Bone marrow (tissue), 2 donors: ENCODE results near the gene EIF5A.

ENCODE experiments used
- DNase-seq, 2 donors: peaks; one replicate each; lab custom pipeline; 2025; lab: John Stamatoyannopoulos, UW

EIF5A gene

DNA sequence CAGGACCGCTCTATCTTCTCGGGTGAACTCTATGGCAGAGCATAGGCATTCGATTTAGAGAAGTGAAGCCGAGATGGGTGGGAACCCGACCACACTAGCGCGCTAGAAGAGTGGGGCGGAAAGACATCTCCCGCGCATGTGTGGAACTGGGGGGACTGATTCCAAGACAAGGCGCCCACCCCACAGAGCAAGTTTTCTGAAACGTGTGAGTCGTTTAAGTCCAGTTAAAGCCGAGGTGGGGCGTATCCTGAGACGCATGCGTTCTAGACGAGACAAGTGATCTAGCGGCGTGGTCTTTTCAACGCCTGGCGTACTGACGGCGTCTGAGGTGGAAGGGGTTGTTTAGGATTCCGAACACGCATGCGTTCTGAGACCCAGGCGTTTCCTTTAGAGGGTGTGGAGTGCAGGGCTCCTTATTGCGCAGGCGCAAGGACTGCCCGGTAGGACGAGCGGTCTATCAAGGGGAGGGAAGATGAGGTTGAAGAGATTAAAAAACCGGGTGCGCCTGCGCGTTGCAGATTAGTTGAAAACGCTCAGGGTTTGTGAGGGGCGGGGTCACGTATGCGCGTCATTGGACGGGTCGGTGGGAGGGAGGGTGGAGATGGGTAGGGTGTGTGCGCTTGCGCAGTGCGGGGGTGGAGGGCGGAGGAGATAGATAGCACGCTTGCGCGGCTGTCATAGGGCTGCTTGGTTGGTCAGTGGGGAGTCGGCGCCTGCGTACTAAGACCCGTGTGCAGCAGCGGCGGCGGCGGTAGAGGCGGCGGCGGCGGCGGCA lies at the start of gene EIF5A:
EIF5A (plus strand) TSS at position 718 of the 775 bp plus-strand sequence. CDS start 2,008 bp downstream, outside the sequence.
- peak; percentile 99 to 100 for DNase-seq

DNA sequence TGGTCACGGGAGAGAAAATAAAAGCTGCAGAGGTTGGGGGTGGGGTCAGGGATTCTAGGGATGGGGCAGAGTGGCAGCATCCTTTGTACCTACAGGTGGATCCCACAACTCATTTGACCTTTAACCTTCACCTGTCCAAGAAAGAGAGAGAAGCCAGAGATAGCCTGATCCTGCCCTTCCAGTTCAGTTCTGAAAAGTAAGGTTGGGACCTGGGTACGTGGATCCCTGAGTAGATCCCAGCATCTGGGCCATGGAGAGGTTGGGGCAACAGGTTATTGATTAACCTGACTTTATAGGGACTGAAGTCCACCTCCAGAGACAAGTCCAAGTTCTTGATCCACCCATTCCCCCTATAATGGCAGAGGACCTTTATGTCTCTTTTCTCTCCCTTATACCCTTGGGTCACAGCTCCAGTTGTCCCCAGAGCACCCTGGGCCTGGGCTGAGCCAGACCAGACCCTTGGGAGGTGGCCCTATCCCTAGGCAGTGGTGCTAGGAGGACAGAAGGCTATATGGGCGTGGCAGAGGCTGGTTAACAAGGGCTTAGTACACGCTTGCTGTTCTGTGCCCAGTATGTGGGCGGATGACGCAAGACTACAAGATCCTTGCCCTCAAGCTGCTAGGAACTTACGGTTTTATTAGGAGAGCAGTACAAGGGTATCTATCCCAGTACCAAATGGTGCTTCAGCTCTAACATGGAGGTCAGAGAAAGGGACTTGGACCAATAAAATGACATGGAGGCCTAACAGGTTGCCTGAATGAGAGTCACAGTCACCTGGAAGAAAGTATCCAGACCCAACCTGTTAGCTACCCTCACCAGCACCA lies 48.5 kb upstream of the EIF5A start:
- DNase-seq, result no peak

DNA sequence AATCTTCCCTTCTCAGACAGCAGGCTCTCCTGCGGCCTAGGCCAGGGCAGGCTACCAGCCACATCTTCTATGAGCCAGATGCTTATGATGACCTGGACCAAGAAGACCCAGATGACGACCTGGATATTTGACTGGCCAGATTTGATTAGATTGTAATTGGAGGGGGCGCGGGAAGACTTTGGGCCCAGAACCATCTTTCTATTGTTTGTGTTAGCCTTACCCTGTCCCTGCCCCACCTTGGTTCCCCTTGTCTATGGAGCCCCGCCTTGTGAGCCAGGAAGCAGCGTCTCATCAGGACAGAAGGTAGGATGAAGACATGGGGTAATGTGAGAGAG lies 47.9 kb upstream of the EIF5A start:
- no peak for DNase-seq

DNA sequence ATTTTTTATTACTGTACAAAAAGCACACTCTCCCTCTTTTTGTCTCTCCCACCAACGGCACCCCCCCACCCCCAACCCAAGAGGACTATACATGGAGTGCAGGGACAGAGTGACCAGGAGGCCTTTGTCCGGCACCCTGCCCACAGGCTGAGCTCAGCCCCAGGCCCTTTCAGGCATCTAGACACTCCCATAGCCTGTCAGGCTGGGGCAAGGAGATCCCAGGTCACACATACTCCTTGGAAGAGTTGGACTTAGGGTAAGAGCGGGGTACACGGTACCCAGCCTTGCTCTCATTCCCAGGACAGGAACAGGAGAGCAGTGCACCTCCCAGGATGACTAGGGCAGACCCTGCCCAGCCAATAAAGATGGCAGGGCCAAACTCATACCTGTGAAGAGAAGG lies 47.3 kb upstream of the EIF5A start:
- DNase-seq, result no peak

DNA sequence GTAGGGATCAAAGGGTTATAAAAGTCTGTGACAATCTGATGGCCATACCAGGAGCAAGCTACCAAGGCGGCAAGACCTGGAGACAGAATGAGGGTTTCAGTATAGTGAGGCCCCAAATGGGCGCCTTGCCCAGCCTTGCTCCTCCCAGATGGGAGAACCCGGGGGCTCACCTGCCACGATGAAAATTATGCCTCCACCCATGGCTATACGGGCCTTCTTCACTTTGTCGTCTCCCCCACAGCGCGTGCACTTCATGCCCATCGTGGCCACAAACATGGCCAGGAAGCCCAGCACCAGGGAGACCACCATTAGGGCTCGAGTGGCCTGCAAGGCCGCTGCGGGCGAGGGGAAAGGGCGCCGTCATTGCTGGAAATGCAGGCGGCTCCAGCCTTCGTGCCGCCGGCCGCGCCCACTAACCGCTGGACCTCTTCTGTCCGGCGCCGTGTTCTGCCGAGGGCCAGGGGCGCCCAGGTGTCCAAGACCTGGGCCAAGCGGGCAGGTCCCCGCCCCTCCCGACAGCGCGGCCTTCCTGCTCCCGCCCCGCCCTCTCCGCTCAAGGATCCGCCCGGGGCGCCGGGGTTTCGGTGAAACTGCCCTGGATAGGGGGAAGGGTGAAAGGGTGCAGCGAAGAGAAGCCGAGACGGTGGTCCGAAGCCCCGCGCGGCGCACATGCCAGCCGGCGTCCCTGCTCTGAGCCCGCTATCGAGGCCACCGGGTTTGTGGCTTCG lies 46.6 kb upstream of the EIF5A start:
- no peak for DNase-seq

DNA sequence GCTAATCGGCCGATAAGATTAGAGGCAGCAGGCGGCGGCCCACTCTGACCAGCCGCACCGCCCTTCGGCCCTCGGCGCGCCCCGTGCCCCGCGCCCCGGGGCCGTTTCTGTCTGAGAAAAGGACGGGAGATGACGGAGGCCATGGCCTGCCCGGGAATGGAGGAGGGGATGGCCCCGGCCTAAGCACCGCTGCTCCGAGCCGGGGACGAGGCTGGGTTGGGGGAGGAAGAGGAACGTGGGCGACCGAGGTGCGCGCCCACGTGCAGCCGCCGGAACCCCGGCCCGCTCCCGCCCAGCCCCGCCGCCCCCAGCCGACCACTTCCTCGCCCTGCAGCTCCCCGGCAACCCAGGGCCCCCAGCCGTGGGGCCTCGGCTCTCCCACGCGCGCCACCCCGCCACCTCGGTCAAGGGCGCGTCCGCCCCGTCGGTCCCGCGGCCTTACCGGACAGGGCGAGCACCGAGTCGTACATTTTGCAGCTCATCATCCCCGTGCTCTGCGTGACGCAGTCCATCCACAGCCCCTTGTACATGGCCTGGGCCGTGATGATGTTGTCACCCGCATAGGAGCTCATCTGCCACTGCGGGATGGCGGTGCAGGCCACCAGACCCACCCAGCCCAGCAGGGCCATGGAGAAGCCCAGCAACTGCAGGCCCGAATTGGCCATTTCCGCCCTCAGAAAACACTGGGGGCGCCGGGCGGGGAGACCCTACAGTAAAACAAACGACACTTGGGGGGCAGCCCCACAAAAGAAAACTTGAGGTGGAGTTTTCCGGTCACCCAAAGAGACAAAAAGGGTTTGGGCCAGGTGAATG lies 45.8 kb upstream of the EIF5A start:
- no peak for DNase-seq

DNA sequence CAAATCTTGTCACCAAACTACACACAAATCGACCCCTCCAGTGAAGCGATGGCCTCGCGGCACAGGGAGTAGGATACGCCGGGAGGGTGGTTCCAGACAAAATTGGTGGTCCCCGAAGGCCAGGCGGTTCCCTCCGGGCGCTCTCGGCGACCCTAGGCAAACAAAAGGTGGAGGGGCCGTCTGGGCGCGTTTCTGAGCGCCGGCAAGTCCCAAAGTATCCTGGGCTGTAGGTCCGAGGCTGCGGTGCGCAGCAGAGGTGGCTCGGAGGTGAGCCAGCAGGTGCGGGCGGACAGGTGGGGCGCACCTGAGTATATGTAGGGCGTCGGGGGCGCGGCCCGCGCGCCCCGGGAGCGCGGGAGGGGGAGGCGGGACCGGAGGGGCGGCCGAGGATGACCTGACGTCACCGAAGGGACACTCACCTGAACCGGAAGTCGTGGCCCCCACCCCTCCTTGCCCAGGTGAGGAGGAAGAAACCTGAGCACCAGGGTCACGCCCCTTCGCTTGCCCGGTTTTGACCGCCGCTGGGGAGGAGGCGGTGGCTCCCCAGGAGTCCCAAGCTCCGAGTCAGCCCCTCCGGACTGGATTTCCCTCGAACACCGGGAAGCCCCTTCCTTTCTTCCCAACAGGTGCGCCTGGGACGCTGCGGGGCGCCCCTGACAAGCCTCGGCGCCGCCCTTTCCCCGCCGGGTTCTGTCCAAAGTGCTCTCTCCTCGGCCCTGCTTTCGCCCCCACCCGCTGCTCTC lies 45.1 kb upstream of the EIF5A start, which contains the start of gene CLDN7:
CLDN7 (minus strand) TSS at position 287 of the 743 bp plus-strand sequence. CDS start 435 bp downstream, outside the sequence.
- no peak for DNase-seq

DNA sequence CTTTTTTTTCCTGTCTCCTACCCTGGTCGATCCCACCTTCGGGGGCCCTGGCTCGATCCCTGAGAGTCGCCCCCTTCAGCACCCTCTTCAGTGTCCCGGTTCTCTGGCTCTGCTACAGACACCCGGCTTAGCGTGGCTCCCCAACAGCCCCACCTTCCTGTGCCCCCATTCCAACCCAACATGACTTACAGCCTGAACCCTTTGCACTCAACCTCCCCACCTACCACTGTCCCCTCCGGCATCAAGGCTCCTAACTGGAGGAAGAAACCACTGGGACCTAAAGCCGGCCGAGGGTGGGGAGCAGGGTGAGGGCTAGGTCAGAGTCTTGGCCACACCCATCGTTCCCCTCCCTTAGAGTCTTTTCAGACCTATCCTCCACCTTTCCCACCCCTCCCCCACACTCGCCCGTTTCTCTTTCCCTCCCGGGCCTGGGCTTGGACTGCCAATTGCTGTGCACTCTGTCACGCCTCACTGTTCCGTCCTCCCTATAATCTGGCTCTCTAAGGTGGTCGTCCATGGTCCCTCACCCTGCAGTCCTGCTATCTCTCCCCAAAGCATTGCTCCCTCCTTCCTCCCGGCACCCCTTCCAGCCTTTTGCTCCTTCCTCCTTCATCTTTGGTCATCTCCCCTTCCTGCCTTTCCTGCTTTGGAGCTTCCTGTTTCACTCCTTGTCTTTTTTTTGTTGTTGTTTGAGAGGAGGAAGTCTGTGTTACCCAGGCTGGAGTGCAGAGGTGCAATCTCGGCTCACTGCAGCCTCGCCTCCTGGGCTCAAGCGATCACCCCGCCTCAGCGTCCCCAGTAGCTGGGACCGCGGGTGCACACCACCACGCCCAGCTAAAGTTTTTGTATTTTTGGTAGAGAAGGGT lies 44.3 kb upstream of the EIF5A start:
- no peak for DNase-seq

DNA sequence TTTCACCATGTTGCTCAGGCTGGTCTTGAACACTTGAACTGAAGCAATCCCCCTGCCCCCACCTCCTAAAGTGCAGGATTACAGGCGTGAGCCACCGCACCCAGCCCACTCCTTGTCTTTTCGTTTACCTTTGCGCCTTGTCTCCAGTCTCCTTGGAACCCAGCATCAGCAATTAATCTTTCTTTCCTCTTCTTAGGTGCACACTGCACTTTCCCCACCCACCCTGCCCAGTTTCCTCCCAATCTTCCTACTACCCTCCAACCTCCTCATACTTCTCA lies 43.7 kb upstream of the EIF5A start:
- no peak for DNase-seq

DNA sequence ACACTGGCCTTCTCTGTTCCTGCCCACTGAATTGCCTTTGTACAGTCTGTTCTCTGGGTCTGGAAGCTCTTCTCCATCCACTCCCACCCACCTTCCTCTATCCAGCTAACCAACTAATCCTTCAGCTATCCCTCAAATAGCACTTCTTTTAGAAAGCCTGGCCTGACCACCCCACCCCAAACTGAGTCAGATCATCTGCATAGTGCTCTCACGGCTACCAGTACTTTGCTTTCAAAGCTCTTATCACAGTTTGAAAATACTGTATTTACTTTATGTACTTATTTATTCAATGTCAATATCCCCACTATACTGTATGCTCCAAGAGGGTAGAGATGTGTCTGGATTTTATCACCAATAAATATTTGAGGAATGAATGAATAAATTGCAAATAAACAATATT lies 40.6 kb upstream of the EIF5A start:
- DNase-seq, result no peak

DNA sequence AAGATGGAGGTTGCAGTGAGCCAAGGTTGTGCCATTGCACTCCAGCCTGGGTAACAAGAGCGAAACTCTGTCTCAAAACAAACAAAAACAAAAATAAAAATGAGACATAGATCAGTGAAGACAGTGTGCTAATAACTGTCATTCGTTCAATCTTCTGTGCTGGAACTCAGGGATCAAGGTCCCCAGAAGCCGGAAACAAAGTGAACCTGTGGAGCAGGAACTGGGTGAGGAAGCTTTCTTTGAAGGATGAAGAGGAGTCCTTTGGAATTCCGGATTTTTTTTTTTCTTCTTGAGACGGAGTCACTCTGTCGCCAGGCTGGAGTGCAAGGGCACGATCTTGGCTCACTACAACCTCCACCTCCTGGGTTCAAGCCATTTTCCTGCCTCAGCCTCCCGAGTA lies 28.0 kb upstream of the EIF5A start:
- DNase-seq, result no peak

DNA sequence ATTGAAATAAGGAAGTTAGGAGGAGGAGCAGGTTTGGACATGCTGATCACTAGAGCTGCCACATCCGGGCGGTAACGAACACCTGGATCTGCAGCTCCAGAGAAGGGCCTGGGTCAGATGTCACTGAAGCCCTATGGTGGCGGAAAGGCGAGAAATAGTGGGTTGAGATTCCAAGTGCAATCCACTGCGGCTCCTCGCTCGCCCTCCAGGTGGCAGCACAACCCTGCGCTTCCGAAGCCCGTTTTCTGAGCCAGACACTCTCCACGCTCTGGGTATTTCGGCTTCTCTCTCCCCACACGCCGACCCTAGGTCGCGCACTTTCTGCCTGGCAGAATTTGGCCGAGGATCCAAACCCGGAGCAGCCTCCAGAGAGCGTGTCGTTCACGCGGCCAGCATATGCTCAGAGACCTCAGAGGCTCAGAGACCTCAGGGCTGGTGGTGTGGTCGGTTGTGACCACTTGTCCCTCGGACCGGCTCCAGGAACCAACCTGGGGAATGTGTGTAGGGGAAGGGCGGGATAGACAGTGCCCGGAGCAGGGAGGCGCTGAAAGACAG lies 26.8 kb upstream of the EIF5A start:
- DNase-seq, result peak; percentile 59 to 84

DNA sequence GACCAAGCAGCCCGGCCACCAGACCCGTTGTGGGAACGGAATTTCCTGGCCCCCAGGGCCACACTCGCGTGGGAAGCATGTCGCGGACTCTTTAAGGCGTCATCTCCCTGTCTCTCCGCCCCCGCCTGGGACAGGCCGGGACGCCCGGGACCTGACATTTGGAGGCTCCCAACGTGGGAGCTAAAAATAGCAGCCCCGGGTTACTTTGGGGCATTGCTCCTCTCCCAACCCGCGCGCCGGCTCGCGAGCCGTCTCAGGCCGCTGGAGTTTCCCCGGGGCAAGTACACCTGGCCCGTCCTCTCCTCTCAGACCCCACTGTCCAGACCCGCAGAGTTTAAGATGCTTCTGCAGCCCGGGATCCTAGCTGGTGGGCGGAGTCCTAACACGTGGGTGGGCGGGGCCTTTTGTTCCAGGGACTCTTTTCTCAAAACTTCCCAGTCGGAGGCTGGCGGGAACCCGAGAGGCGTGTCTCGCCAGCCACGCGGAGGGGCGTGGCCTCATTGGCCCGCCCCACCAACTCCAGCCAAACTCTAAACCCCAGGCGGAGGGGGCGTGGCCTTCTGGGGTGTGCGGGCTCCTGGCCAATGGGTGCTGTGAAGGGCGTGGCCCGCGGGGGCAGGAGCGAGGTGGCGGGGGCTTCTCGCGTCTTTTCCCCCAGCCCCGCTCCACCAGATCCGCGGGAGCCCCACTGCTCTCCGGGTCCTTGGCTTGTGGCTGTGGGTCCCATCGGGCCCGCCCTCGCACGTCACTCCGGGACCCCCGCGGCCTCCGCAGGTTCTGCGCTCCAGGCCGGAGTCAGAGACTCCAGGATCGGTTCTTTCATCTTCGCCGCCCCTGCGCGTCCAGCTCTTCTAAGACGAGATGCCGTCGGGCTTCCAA lies 26.1 kb upstream of the EIF5A start, which contains the start of gene SLC2A4:
SLC2A4 (plus strand) TSS at position 645 of the 879 bp plus-strand sequence; CDS start at position 862, 217 bp downstream.
- DNase-seq, result peak; percentile 19 to 65

DNA sequence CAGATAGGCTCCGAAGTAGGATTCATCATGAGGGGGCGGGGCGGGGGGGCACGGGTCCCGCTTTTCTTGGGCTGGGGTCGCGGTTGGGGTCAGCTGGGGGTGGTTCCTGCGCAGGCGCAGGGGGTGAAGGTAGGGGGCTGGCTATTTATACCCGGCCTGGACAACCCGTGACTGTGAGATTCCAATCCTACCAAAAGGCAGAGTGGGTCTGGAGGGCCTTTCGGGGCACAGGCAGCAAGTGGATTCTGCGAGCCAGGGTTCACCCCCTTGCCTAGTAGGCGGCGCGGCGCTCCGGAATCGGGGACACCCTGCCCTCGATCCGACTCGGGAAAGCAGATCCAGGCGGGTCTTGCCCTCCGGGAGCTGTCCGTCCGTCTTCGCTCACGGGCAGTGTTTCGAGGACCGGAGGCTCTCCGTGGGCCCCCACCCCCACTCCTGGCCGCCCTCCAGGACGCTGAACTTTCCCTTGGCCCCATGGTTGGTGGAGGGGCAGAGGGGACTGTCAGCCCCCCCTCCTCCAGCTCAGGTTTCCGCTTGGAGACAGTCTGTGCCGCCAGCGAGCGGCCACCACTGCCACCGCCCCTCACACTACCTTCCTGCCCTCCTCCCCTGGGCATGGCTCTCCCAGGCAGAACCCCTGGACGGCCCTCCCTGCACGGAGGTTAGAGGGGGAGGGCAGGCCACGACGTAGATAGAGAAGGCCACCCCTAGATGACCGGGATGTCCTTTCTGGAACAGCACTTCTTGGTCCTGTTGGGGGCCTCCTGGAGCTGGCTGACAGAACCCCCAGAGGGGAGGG lies 25.3 kb upstream of the EIF5A start:
- no peak for DNase-seq

DNA sequence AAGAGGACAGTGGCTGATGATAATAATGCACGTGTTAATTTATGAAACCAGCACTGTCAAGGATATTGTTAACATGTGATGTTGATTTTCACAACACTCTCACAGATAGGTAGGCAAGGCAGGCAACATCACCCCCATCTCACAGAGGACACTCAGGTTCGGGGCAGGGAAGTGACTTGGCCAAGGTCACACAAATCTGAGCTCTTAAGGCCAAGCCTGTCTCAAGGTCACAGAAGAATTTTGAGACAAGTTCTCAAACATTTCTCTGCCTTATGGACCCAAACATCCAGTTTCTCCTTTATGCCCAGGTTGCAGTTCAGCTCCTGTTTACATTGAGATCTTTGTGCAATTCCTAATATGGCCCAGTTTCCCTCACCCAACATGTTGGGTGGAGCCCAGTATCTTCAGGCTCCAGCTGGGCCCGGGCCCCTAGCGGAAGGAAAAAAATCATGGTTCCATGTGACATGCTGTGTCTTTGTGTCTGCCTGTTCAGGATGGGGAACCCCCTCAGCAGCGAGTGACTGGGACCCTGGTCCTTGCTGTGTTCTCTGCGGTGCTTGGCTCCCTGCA lies 24.6 kb upstream of the EIF5A start:
- peak in 1 of 2 donors; percentile 12 for DNase-seq

DNA sequence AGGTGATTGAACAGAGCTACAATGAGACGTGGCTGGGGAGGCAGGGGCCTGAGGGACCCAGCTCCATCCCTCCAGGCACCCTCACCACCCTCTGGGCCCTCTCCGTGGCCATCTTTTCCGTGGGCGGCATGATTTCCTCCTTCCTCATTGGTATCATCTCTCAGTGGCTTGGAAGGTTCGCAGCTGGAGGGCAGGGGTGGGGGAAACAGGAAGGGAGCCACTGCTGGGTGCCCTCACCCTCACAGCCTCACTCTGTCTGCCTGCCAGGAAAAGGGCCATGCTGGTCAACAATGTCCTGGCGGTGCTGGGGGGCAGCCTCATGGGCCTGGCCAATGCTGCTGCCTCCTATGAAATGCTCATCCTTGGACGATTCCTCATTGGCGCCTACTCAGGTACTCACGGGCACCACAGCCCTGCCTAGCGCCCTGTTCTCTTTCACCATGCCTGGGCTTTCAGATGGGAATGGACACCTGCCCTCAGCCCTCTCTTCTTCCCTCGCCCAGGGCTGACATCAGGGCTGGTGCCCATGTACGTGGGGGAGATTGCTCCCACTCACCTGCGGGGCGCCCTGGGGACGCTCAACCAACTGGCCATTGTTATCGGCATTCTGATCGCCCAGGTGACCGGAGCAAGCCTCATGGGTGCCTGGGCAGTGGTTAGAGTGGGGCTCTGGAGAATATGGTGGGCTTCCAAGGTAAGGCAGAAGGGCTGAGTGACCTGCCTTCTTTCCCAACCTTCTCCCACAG lies 23.8 kb upstream of the EIF5A start:
- no peak for DNase-seq

DNA sequence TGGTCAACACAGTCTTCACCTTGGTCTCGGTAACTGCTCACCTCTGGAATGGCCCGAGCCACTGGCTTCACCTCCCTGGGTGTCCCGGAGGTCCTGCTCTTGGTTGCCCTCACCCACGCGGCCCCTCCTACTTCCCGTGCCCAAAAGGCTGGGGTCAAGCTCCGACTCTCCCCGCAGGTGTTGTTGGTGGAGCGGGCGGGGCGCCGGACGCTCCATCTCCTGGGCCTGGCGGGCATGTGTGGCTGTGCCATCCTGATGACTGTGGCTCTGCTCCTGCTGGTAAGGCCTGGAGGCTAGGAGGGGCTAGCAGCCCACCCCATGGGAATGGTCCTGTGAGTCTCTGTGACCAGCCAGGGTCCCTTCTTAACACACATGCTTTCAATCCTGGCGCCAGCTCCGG lies 22.5 kb upstream of the EIF5A start:
- no peak for DNase-seq
